SK-N-SH (cell line): ENCODE results near the gene LTBP1.

Experiments used
- EZH2phosphoT487 ChIP-seq: fragments of 200-600 bp; sonication (generic); IDR thresholded peaks from 2 replicates; pipeline ENCODE4 v1.6.1; 2017; ENCODE audit warnings: low read depth, mixed run types, mild to moderate bottlenecking, antibody characterized with exemption, moderate library complexity, borderline replicate concordance
- FOXM1 ChIP-seq: IDR thresholded peaks from 2 replicates; pipeline ENCODE4 v1.4.0; 2012; ENCODE audit warnings: low read depth, mild to moderate bottlenecking
- JUND ChIP-seq: IDR thresholded peaks from 2 replicates; pipeline ENCODE4 v1.4.0; 2012
- MXI1 ChIP-seq: IDR thresholded peaks from 2 replicates; pipeline ENCODE4 v1.6.1; 2012; ENCODE audit warnings: mild to moderate bottlenecking, low read depth, low read length, improper control_type of control experiment
- NRF1 ChIP-seq: IDR thresholded peaks from 2 replicates; pipeline ENCODE4 v1.6.1; 2012; ENCODE audit warnings: low read depth, mild to moderate bottlenecking, low read length
- POLR2AphosphoS5 ChIP-seq: IDR thresholded peaks from 2 replicates; pipeline ENCODE4 v1.6.1; 2012; ENCODE audit warnings: low read depth, low read length
- RCOR1 ChIP-seq: fragments of 150-350 bp; IDR thresholded peaks from 2 replicates; pipeline ENCODE4 v1.6.1; 2017; ENCODE audit warnings: antibody characterized with exemption, low read length
- TCF12 ChIP-seq: IDR thresholded peaks from 2 replicates; pipeline ENCODE4 v1.4.0; 2012
- TEAD4 ChIP-seq: IDR thresholded peaks from 2 replicates; pipeline ENCODE4 v1.4.0; 2012; ENCODE audit warnings: mild to moderate bottlenecking, borderline replicate concordance; ENCODE audit not compliant: insufficient read depth
- USF1 ChIP-seq: IDR thresholded peaks from 2 replicates; pipeline ENCODE4 v1.4.0; 2012; ENCODE audit warnings: low read depth, borderline replicate concordance
- YY1 ChIP-seq: IDR thresholded peaks from 2 replicates; pipeline ENCODE4 v1.4.0; 2012; ENCODE audit warnings: low read depth, mild to moderate bottlenecking
- TF ChIP-seq, protein P1 (sequence below): fragments of 200-600 bp; sonication (generic); IDR thresholded peaks from 2 replicates; pipeline ENCODE4 v1.6.1; 2017; ENCODE audit warnings: antibody characterized with exemption, mild to moderate bottlenecking, moderate library complexity
- TF ChIP-seq, protein P2 (sequence below): IDR thresholded peaks from 2 replicates; pipeline ENCODE4 v1.4.0; 2012; ENCODE audit warnings: low read depth
- TF ChIP-seq, protein P3 (sequence below): fragments of 150-350 bp; IDR thresholded peaks from 2 replicates; pipeline ENCODE4 v1.6.1; 2017; ENCODE audit warnings: antibody characterized with exemption, low read length, low read depth, borderline replicate concordance

DNA sequence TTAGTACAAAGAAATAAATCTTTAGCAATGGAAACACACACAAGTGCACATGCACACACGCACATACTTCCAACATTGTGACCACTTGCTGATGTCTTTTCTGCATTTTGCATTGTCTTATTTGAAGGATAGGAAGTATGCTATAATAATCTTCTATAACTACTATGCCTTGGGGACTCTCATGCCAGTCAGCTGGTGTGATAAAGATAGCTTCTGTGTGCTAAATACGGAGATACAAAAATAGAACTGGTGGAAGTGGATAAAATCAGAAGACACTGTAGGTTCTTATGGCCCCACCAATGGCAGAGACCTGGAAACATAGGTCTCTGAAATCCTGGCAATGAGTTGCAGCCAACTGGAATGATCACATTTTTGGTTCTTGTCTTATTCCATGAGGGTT is 498.2 kb downstream of the LTBP1 start:
- no peak for TF ChIP-seq FOXM1
- TF ChIP-seq, protein P1, sequence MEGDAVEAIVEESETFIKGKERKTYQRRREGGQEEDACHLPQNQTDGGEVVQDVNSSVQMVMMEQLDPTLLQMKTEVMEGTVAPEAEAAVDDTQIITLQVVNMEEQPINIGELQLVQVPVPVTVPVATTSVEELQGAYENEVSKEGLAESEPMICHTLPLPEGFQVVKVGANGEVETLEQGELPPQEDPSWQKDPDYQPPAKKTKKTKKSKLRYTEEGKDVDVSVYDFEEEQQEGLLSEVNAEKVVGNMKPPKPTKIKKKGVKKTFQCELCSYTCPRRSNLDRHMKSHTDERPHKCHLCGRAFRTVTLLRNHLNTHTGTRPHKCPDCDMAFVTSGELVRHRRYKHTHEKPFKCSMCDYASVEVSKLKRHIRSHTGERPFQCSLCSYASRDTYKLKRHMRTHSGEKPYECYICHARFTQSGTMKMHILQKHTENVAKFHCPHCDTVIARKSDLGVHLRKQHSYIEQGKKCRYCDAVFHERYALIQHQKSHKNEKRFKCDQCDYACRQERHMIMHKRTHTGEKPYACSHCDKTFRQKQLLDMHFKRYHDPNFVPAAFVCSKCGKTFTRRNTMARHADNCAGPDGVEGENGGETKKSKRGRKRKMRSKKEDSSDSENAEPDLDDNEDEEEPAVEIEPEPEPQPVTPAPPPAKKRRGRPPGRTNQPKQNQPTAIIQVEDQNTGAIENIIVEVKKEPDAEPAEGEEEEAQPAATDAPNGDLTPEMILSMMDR: no peak
- TF ChIP-seq JUND: no peak
- no peak for TF ChIP-seq POLR2AphosphoS5
- no peak for TF ChIP-seq MXI1
- no peak for TF ChIP-seq RCOR1
- TF ChIP-seq, protein P2, sequence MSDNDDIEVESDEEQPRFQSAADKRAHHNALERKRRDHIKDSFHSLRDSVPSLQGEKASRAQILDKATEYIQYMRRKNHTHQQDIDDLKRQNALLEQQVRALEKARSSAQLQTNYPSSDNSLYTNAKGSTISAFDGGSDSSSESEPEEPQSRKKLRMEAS: no peak
- TF ChIP-seq TCF12: no peak
- TF ChIP-seq TEAD4: no peak
- no peak for TF ChIP-seq USF1
- TF ChIP-seq EZH2phosphoT487: no peak
- no peak for TF ChIP-seq YY1
- TF ChIP-seq NRF1: no peak
- TF ChIP-seq, protein P3, sequence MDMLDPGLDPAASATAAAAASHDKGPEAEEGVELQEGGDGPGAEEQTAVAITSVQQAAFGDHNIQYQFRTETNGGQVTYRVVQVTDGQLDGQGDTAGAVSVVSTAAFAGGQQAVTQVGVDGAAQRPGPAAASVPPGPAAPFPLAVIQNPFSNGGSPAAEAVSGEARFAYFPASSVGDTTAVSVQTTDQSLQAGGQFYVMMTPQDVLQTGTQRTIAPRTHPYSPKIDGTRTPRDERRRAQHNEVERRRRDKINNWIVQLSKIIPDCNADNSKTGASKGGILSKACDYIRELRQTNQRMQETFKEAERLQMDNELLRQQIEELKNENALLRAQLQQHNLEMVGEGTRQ: no peak
